HL-60 (cell line): ENCODE data around the gene MYBPC3.

Experiments used
- DNase-seq, 2 experiments: peaks; one replicate each; pipeline ENCODE4 v3.0.0-alpha.2; 2010 to 2020; ENCODE audit warnings: low read depth in 1 of 2, low spot score in 1 of 2
- H3K27ac ChIP-seq: fragments of 250-450 bp; sonication (Bioruptor Pico); replicated peaks from 2 replicates; pipeline ENCODE4 v1.5.1; 2020; ENCODE audit warnings: mild to moderate bottlenecking, moderate library complexity
- H3K27me3 ChIP-seq: fragments of 250-450 bp; sonication (Bioruptor Pico); 2 replicates; pipeline ENCODE4 v1.5.1; 2021; ENCODE audit warnings: mild to moderate bottlenecking, moderate library complexity; ENCODE audit not compliant: insufficient read depth, poor library complexity, severe bottlenecking
- H3K4me3 ChIP-seq: replicated peaks from 2 replicates; pipeline ENCODE4 v1.5.1; 2011; ENCODE audit warnings: mild to moderate bottlenecking, control low read depth, low read length; ENCODE audit not compliant: insufficient read depth
- CTCF ChIP-seq: IDR thresholded peaks from one replicate; pipeline ENCODE4 v1.5.1; 2011; ENCODE audit warnings: low read length, control low read depth, inconsistent platforms; ENCODE audit not compliant: insufficient read depth
- GABPA ChIP-seq: IDR thresholded peaks from 2 replicates; pipeline ENCODE4 v1.6.1; 2012; ENCODE audit warnings: low read depth
- POLR2AphosphoS5 ChIP-seq: IDR thresholded peaks from 2 replicates; pipeline ENCODE4 v1.6.1; 2012; ENCODE audit warnings: low read depth
- SPI1 ChIP-seq: IDR thresholded peaks from 2 replicates; pipeline ENCODE4 v1.6.1; 2012; ENCODE audit warnings: low read depth, mild to moderate bottlenecking, borderline replicate concordance
- TF ChIP-seq, protein P1 (sequence below): IDR thresholded peaks from 2 replicates; pipeline ENCODE4 v1.6.1; 2012; ENCODE audit warnings: low read depth; ENCODE audit not compliant: insufficient replicate concordance

Gene MYBPC3

GRCh38 chr11:47375546-47376085, 23.1 kb upstream of the MYBPC3 start:
- Histone ChIP-seq H3K4me3 (peak overlapping the region; percentile 80), H3K27ac (peak overlapping the region; percentile 100), H3K27me3 (no peaks in the 10 kb centered on the region)
- TF ChIP-seq POLR2AphosphoS5 (no peak), GABPA (no peak), SPI1 (no peak), CTCF (no peak)
- TF ChIP-seq, protein P1, sequence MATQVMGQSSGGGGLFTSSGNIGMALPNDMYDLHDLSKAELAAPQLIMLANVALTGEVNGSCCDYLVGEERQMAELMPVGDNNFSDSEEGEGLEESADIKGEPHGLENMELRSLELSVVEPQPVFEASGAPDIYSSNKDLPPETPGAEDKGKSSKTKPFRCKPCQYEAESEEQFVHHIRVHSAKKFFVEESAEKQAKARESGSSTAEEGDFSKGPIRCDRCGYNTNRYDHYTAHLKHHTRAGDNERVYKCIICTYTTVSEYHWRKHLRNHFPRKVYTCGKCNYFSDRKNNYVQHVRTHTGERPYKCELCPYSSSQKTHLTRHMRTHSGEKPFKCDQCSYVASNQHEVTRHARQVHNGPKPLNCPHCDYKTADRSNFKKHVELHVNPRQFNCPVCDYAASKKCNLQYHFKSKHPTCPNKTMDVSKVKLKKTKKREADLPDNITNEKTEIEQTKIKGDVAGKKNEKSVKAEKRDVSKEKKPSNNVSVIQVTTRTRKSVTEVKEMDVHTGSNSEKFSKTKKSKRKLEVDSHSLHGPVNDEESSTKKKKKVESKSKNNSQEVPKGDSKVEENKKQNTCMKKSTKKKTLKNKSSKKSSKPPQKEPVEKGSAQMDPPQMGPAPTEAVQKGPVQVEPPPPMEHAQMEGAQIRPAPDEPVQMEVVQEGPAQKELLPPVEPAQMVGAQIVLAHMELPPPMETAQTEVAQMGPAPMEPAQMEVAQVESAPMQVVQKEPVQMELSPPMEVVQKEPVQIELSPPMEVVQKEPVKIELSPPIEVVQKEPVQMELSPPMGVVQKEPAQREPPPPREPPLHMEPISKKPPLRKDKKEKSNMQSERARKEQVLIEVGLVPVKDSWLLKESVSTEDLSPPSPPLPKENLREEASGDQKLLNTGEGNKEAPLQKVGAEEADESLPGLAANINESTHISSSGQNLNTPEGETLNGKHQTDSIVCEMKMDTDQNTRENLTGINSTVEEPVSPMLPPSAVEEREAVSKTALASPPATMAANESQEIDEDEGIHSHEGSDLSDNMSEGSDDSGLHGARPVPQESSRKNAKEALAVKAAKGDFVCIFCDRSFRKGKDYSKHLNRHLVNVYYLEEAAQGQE, result no peak
- DNase-seq, result no peak

- peak in 1 of 2 experiments; percentile 52 for DNase-seq
- Histone ChIP-seq H3K27ac (peak overlapping the region; percentile 100), H3K4me3 (peak overlapping the region; percentile 80), H3K27me3 (no peaks in the 10 kb centered on the region)
- TF ChIP-seq, protein P1, result no peak
- 0 out of 2 replicates have a peak, but pooled peaks have one; percentile 10 for TF ChIP-seq POLR2AphosphoS5
Measured at GRCh38 chr11:47375020-47375419, 22.5 kb upstream of the MYBPC3 start.

DNA sequence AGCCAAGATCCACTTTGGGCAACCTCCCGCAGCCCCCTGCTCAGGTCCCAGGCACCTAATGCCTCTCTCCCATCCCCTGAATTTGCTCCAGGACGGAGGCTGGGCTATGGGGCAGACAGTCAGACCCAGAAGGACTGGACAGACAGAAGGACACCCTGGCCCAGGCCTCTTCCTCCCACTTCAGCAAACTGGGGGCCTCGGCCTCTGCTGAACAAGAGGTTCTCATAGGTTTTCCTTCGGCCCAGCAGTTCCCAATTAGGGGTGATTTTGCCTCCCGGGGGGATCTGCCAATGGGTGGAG, 22.2 kb upstream of the MYBPC3 start:
- no peak for DNase-seq
- H3K4me3 ChIP-seq, result peak overlapping the region; percentile 80
- H3K27me3 ChIP-seq, result no peaks in the 10 kb centered on the region
- peak overlapping the region; percentile 100 for H3K27ac ChIP-seq
- no peak for TF ChIP-seq GABPA
- TF ChIP-seq POLR2AphosphoS5, result peak; percentile 53
- TF ChIP-seq CTCF, result no peak

DNA sequence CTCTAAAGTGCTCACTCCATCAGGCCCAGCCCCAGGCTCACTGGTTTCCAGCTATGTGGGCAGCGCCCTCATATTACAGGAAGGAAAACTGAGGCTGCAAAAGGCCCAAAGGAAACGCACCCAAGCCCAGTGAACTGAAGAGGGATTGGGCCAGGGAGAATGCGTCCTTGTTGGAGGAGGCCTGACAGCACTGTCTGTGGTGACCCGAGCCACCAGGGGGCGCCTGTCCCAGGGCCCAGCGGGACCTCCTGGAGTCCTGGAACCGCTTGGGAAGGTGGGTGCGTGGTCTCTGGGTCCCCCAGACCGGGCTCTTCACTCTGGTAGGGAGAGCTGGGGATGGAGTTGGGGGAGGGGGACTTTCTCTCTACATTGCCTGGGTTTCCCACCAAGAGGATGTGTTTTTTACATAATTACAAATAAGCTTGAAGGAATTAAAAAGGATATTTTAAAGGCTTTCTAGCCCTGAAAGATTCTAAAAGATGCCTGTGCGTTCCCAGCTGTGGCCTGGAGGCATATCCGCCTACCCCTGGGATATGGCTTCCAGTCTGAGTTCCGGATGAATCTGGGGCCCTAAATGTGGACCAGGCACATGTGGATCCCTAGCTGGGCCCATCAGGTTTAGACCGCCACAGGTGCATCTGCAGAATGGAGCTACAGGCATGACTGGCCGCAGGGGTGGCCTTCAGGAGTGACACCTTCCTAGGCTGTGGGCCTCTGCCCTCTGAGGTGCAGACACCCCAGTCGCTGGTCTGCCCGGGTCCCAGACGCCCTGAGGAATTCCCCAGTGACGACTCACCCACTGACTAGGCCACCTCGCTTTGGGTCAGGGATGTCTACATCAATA, 21.6 kb upstream of the MYBPC3 start:
- peak overlapping the region; percentile 80 for H3K4me3 ChIP-seq
- H3K27ac ChIP-seq, result peak overlapping the region; percentile 100
- TF ChIP-seq GABPA (no peak), POLR2AphosphoS5 (no peak), CTCF (peak; percentile 71), SPI1 (no peak)
- TF ChIP-seq, protein P1, result no peak
- no peaks in the 10 kb centered on the region for H3K27me3 ChIP-seq
- DNase-seq, result peak in 1 of 2 experiments; percentile 83
